Activated CD8-positive, alpha-beta memory T cell treated with anti-CD3 and anti-CD28 coated beads, Interleukin-2, amount 50 U/mL, for 24 hours (primary cell): ENCODE results near the gene PHF21B.
"Not testable (repeated sequence)": the region's sequence is repeated elsewhere in the genome, so short reads cannot be mapped to it uniquely, and the experiment has no call there.

Experiments used
- DNase-seq: peaks from one replicate; pipeline ENCODE4 v3.0.0-alpha.2; 2020; ENCODE audit errors: extremely low read depth

The PHF21B gene

DNA sequence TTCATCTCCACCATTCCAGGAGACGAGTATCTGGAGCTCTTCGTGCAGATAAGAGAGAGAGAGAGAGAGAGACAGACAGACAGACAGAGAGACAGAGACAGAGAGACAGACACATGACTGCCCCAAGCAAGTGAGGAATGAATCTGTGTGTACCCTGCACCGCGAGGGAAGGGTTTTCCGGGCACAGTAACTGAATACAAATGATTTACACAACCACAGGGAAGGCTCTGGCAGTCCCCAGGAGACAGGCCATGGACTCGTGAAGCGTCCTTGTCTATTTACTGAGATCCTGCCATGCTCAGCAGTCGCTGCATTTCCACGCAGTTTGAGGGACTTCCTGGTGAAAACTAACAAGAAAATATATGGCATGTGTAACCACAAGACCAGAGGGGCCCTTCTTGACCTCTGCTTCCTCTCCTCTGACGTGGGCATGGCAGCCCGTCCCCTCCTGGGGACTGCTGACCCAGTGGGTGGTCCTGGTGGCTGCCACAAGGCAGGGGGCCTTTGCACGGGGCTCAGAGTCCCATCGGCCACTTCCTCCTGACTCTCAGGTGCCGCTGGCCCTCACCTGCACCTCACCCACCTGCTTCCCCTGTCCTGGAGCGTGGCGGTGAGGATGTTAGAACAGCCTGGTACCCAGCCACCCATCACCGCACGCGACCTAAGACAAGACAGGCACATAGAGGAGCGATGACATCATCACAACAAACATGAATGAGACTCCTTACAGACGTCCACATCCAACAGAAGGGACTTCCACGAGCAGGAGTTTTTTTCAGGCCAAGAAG is 75.9 kb downstream of the PHF21B start:
- DNase-seq, result no peak

- DNase-seq, result no peak
Measured at GRCh38 chr22:44932493-44932892, 77.3 kb downstream of the PHF21B start.

DNA sequence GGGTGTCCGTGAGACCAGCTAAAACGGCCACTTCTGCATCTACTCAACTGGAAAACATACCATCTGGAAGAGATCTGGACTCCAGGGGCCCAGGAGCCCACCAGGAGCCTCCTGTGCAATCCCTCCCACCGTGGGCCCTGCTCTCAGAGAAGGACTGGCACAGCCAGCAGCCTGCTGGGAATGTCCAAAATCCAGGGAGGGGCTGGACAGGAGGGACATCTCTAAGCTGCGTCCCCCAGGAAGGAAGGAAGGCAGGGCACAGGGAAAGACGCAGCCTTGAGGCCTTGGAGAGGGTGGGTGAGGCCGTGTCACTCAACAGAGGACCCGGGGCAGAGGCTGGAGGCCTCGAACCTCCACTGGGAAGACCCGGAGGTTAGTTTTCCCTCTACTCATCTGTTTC is 78.0 kb downstream of the PHF21B start:
- DNase-seq, result no peak

DNA sequence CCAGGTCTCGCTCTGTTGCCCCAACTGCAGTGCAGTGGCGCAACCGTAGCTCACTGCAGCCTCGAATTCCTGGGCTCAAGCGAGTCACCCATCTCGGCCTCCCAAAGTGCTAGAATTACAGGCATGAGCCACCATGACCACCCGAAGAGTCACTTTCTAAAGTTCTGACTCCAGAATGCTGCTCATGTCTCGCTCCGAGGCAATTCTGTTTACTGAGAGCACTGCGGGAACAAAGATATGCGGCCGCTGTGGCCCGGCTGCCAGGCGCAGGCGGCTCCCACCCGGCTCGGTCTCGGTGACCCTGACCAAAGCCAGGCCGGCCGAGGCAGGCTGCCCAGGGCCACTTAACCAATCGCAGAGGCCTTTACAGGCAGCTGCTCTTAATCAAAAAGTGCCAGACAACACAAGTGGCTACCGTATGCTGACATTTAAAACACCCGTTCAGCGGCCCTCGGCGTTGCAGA is 78.7 kb downstream of the PHF21B start:
- DNase-seq, result no peak

DNA sequence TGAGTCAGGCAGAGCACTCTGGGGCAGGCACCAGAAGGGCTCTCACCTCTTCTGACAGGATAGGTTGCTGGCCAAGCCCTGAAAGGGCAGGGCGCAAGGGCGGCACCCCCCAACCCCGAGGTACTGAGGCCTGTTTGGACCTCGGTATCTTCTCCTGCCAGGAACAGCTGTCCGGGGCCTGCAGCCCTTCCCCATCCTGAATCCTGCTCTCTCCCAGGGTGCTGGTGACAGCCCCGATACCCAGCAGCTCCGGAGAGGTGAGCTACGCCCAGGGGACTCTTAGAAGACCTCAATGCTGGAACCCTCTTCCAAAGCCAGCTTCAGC is 79.1 kb downstream of the PHF21B start:
- DNase-seq, result no peak

DNA sequence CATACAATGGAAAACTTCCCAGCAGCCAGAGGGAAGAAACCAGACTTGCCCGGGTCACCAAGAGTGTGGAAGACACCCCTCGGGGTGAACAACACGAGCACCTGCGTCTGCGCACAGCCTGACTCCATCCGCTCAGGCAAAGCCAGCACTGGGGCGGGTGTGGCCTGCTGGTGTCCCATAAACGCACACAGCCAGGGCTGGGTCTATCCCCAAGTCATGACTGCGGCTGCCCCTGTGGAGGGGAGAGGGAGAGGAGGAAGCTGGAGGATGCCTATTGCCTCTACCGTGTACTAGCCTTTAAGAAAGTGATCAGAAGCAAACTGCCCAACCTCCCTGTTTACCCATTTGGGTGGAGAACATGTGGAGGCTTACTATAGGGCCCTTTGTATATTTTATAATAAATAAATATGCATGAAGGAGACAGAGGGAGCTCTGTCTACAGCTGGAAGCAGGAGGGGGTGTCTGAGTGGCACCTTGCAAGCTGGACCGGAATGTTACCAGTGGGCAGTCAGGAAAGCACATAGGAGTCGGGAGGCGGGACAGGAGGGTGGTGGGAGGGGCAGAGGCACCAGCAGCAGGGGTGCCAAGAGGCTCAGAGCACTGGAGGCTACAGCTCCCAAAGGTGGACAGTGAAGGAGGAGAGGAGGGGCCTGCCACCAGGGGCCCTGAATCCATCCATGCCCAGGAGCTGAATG is 79.6 kb downstream of the PHF21B start:
- no peak for DNase-seq

- DNase-seq, result no peak
Measured at GRCh38 chr22:44929359-44930015, 80.3 kb downstream of the PHF21B start.

- no peak for DNase-seq
Measured at GRCh38 chr22:44928711-44929358, 81.0 kb downstream of the PHF21B start.

DNA sequence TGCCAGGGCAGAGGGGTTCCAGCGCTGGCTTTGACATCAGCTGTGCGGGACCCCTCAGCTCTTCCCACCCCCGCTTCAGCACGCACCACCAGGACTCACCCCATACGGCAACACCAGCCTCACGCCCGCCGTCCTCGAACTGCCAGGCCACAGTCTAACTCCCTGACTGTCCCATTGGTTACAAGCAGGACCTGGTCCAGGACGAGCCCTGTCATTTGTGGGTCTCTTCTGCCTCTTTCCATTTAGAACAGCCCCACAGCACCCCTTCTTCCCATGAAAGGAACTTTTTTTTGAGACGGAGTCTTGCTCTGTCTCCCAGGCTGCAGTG is 81.7 kb downstream of the PHF21B start:
- no peak for DNase-seq

GRCh38 chr22:44927463-44928135 is 82.2 kb downstream of the PHF21B start:
- no peak for DNase-seq

GRCh38 chr22:44926491-44927415 is 83.1 kb downstream of the PHF21B start:
- no peak for DNase-seq

DNA sequence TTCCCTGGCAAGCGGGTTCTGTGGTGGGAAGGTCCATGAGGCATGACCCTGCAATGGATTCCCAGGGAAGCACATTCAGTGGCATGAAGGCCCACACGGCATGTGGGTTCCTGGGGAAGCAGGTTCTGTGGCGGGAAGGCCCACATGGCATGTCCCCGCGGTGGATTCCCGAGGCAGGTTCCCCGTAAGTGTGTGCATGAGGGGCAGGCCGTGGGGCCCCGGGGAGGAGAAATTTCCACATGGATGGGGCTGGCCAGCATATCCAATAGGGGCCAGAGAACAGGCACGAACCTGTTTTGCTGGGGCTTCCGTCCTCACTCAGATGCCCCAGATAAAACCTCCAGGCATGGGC is 83.7 kb downstream of the PHF21B start:
- DNase-seq, result no peak

- no peak for DNase-seq
Measured at GRCh38 chr22:44925465-44926123, 84.2 kb downstream of the PHF21B start.

DNA sequence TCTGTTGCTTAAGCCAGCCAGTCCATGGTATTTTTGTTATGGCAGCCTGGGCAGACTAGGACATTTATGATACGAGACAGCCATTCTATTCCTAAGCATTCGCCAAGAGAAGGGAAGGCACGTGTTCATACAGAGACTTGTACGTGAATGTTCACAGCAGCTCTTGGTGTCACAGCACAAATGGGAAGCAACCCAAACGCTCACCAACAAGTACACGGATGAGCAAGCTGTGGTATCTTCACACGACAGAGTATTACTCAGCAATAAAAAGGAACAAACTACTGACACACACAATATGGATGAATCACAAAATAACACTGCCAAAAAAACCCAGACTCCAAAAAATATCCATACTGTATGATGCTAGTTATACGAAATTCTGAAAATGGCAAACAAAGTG is 85.1 kb downstream of the PHF21B start:
- DNase-seq, result no peak

DNA sequence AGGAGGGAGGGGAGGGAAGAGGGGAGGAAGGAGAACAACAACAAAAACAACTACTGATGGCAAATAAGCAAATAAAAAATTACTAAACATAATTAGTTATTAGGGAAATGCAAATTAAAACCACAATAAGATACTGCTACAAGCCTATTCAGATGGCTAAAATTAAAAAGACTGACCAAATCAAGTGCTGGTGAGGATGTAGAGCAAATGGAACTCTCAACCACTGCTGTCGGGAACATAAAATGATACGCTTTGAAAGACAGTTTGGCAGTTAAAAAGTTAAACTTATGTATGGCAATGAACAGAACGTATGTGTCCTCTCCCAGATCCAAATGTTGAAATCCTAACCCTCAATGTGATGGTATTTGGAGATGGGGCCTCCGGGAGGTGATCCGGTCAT is 85.7 kb downstream of the PHF21B start:
- DNase-seq, result no peak

GRCh38 chr22:44921766-44922165 is 88.0 kb downstream of the PHF21B start:
- not testable (repeated sequence) for DNase-seq

- DNase-seq, result no peak
Measured at GRCh38 chr22:44920183-44920582, 89.6 kb downstream of the PHF21B start.

GRCh38 chr22:44919691-44920090 is 90.1 kb downstream of the PHF21B start:
- no peak for DNase-seq

GRCh38 chr22:44918925-44919392 is 90.8 kb downstream of the PHF21B start:
- no peak for DNase-seq

DNA sequence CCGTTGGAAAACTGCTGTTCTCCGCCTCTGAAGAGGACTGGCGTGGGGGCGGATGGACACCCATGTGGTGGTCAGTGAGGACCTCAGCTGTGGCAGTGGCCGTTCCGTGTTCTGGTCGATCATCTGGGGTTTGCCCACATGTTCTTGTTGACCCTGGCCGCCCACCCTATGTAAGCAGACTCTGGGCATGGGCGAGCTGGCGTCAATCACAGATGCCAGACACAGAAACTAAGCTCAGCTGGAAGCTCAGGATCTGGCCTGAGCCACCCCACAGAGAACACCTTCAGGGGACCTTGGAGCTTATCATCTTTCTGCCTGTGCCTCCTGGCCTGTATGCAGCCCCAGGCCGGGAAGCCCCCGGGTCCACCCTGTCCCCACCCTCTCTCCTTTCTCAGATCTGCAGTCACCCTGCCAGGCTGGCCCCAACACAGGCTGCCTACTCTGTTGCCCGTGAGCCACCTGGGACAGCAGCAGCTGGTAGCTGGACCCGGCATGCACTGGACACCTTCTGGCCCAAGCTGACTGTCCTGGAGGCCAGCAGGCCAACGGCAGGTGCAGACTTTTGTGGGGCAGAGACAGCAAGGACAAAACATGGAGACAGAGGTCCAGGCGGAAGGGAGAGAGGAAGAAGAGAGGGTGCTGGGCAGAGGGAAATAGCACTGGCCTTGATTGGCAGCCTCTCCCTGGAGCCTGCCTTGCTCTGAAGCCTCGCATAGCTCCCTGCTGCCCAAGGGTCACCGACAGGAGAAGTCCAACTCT is 91.5 kb downstream of the PHF21B start:
- no peak for DNase-seq
